ENCODE measurements around the gene MYO1F.

The MYO1F gene

GRCh38 chr19:8487137-8487851 is 89.9 kb downstream of the MYO1F start:
- no peak for DNase-seq (ENCODE audit: low read depth)
- Histone ChIP-seq H3K9me3 (ENCODE audit: control insufficient read depth, low read length) (no peaks in the 10 kb centered on the region), H3K36me3 (ENCODE audit: control insufficient read depth, insufficient read depth, low read length, severe bottlenecking) (peaks cover 67% of the 10 kb centered on the region), H3K27me3 (replicated peaks; ENCODE audit: control insufficient read depth, insufficient read depth, low read length) (no peaks in the 10 kb centered on the region), H3K4me1 (ENCODE audit: control insufficient read depth, insufficient read depth, low read length) (peaks cover 4% of the 10 kb centered on the region), H3K9ac (ENCODE audit: low read length) (no peak overlapping the region), H3K4me3 (ENCODE audit: low read length) (no peak overlapping the region)

- DNase-seq (ENCODE audit: low read depth) = no peak
- Histone ChIP-seq H3K4me3 (ENCODE audit: low read length) (no peak overlapping the region), H3K9ac (ENCODE audit: low read length) (no peak overlapping the region), H3K27me3 (replicated peaks; ENCODE audit: control insufficient read depth, insufficient read depth, low read length) (no peaks in the 10 kb centered on the region), H3K36me3 (ENCODE audit: control insufficient read depth, insufficient read depth, low read length, severe bottlenecking) (peaks cover 70% of the 10 kb centered on the region), H3K4me1 (ENCODE audit: control insufficient read depth, insufficient read depth, low read length) (peaks cover 4% of the 10 kb centered on the region), H3K9me3 (ENCODE audit: control insufficient read depth, low read length) (no peaks in the 10 kb centered on the region)
Measured at GRCh38 chr19:8486661-8487136, 90.5 kb downstream of the MYO1F start.

DNA sequence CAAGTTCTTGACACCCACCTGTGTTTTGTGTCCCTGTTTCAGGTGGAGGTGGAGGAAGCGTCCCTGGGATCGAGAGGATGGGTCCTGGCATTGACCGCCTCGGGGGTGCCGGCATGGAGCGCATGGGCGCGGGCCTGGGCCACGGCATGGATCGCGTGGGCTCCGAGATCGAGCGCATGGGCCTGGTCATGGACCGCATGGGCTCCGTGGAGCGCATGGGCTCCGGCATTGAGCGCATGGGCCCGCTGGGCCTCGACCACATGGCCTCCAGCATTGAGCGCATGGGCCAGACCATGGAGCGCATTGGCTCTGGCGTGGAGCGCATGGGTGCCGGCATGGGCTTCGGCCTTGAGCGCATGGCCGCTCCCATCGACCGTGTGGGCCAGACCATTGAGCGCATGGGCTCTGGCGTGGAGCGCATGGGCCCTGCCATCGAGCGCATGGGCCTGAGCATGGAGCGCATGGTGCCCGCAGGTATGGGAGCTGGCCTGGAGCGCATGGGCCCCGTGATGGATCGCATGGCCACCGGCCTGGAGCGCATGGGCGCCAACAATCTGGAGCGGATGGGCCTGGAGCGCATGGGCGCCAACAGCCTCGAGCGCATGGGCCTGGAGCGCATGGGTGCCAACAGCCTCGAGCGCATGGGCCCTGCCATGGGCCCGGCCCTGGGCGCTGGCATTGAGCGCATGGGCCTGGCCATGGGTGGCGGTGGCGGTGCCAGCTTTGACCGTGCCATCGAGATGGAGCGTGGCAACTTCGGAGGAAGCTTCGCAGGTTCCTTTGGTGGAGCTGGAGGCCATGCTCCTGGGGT is 91.5 kb downstream of the MYO1F start:
- no peak for DNase-seq (ENCODE audit: low read depth)
- Histone ChIP-seq H3K4me1 (ENCODE audit: control insufficient read depth, insufficient read depth, low read length) (peaks cover 4% of the 10 kb centered on the region), H3K9ac (ENCODE audit: low read length) (no peak overlapping the region), H3K9me3 (ENCODE audit: control insufficient read depth, low read length) (no peaks in the 10 kb centered on the region), H3K36me3 (ENCODE audit: control insufficient read depth, insufficient read depth, low read length, severe bottlenecking) (peaks cover 80% of the 10 kb centered on the region), H3K4me3 (ENCODE audit: low read length) (no peak overlapping the region), H3K27me3 (replicated peaks; ENCODE audit: control insufficient read depth, insufficient read depth, low read length) (no peaks in the 10 kb centered on the region)

GRCh38 chr19:8484331-8484894 is 92.8 kb downstream of the MYO1F start:
- Histone ChIP-seq H3K4me3 (ENCODE audit: low read length) (no peak overlapping the region), H3K9me3 (ENCODE audit: control insufficient read depth, low read length) (no peaks in the 10 kb centered on the region), H3K4me1 (ENCODE audit: control insufficient read depth, insufficient read depth, low read length) (peaks cover 4% of the 10 kb centered on the region), H3K9ac (ENCODE audit: low read length) (no peak overlapping the region), H3K36me3 (ENCODE audit: control insufficient read depth, insufficient read depth, low read length, severe bottlenecking) (peaks cover 78% of the 10 kb centered on the region), H3K27me3 (replicated peaks; ENCODE audit: control insufficient read depth, insufficient read depth, low read length) (no peaks in the 10 kb centered on the region)
- DNase-seq (ENCODE audit: low read depth) = no peak

- no peak overlapping the region for H3K4me3 ChIP-seq (ENCODE audit: low read length)
- no peaks in the 10 kb centered on the region for H3K9me3 ChIP-seq (ENCODE audit: control insufficient read depth, low read length)
- no peak overlapping the region for H3K9ac ChIP-seq (ENCODE audit: low read length)
- H3K36me3 ChIP-seq (ENCODE audit: control insufficient read depth, insufficient read depth, low read length, severe bottlenecking) = peaks cover 72% of the 10 kb centered on the region
- H3K27me3 ChIP-seq (replicated peaks; ENCODE audit: control insufficient read depth, insufficient read depth, low read length) = no peaks in the 10 kb centered on the region
- peaks cover 8% of the 10 kb centered on the region for H3K4me1 ChIP-seq (ENCODE audit: control insufficient read depth, insufficient read depth, low read length)
- DNase-seq (ENCODE audit: low read depth) = no peak
Measured at GRCh38 chr19:8483165-8483564, 94.1 kb downstream of the MYO1F start.

GRCh38 chr19:8482696-8483095 is 94.5 kb downstream of the MYO1F start:
- Histone ChIP-seq H3K36me3 (ENCODE audit: control insufficient read depth, insufficient read depth, low read length, severe bottlenecking) (peaks cover 72% of the 10 kb centered on the region), H3K4me1 (ENCODE audit: control insufficient read depth, insufficient read depth, low read length) (peaks cover 8% of the 10 kb centered on the region), H3K4me3 (ENCODE audit: low read length) (no peak overlapping the region), H3K9ac (ENCODE audit: low read length) (no peak overlapping the region), H3K9me3 (ENCODE audit: control insufficient read depth, low read length) (no peaks in the 10 kb centered on the region), H3K27me3 (replicated peaks; ENCODE audit: control insufficient read depth, insufficient read depth, low read length) (no peaks in the 10 kb centered on the region)
- no peak for DNase-seq (ENCODE audit: low read depth)

DNA sequence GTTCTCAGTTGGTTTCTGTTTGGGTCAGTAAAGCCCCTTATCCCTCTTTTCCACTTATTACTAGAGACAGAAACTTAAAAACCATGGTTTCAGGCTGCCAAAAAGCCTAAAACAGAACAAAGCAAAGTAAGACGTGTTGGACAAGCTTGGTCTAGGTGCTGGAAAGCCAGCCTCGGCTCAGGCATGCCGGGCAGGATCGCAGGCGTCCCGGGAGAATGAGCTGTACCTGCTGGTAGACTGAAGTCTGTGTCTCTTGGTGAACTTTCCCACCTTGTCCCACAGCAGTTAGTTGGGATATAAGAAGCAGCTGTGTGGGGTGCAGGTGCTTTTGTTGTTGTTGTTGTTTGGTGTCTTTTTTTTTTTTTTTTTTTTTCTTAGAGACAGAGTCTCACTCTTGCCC is 95.6 kb downstream of the MYO1F start:
- Histone ChIP-seq H3K36me3 (ENCODE audit: control insufficient read depth, insufficient read depth, low read length, severe bottlenecking) (peaks cover 71% of the 10 kb centered on the region), H3K4me3 (ENCODE audit: low read length) (no peak overlapping the region), H3K9me3 (ENCODE audit: control insufficient read depth, low read length) (no peaks in the 10 kb centered on the region), H3K9ac (ENCODE audit: low read length) (no peak overlapping the region), H3K4me1 (ENCODE audit: control insufficient read depth, insufficient read depth, low read length) (peaks cover 8% of the 10 kb centered on the region), H3K27me3 (replicated peaks; ENCODE audit: control insufficient read depth, insufficient read depth, low read length) (no peaks in the 10 kb centered on the region)
- DNase-seq (ENCODE audit: low read depth) = no peak

DNA sequence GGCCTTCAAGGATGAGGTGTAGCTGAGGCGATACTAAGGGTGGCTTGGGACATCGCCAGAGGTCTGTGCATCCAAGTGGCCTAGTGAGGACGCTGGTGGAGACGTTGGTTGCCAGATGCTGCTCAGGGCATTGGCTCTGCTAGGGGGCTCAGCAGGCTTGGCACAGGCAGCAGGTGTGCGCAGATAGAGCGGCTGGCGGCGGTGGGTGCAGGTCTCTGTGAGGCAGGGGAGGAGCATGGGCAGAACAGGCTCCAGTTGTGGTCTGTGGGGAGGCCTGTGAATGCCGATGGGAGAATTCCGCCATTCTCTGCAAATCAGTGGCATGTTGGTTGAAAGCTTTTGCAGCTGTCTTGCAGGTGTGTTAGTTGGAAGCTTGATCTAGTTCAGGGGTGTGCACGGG is 96.0 kb downstream of the MYO1F start:
- Histone ChIP-seq H3K27me3 (replicated peaks; ENCODE audit: control insufficient read depth, insufficient read depth, low read length) (no peaks in the 10 kb centered on the region), H3K4me3 (ENCODE audit: low read length) (no peak overlapping the region), H3K9me3 (ENCODE audit: control insufficient read depth, low read length) (no peaks in the 10 kb centered on the region), H3K36me3 (ENCODE audit: control insufficient read depth, insufficient read depth, low read length, severe bottlenecking) (peaks cover 71% of the 10 kb centered on the region), H3K4me1 (ENCODE audit: control insufficient read depth, insufficient read depth, low read length) (peaks cover 8% of the 10 kb centered on the region), H3K9ac (ENCODE audit: low read length) (no peak overlapping the region)
- no peak for DNase-seq (ENCODE audit: low read depth)

DNA sequence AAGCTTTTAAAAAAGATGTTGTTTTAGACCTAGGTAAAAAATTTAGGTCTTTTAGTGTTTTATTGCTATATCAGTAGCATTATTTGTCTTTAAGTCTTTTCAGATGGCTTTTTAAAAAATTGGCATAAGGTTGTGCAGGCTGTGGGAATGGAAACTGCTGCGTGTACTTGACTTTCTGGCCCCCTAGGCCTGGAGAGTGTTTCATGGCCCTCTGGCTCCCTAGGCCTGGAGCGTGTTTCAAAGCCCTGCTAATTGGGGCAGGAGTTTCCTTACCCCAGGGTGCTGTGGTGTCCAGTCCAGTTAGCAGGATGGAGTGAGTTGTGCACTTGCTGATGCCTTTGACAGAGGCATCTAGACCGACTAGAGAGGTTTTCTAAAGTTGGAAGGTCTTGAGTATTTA is 98.6 kb downstream of the MYO1F start:
- Histone ChIP-seq H3K36me3 (ENCODE audit: control insufficient read depth, insufficient read depth, low read length, severe bottlenecking) (peaks cover 75% of the 10 kb centered on the region), H3K27me3 (replicated peaks; ENCODE audit: control insufficient read depth, insufficient read depth, low read length) (no peaks in the 10 kb centered on the region)

DNA sequence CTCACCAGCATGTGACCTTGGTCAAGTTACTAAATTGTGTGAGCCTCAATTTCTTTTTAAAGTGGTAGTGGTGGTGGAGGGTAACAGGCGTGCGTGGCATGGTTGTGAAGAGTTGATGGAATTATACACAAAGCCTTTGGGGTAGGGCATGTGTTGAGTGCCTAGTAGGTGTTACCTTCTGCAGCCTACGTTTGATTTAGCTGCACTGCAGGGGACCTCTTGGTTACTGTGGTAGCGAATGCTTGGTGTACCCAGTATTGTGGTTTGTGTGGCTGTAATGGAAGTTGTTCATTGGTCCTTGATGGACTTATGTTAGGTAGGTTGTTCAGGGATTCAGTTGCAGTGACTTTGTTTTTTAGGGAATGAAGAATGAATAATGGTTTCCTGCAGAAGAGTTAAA is 99.4 kb downstream of the MYO1F start:
- Histone ChIP-seq H3K4me1 (ENCODE audit: control insufficient read depth, insufficient read depth, low read length) (peaks cover 4% of the 10 kb centered on the region), H3K4me3 (ENCODE audit: low read length) (no peak overlapping the region), H3K36me3 (ENCODE audit: control insufficient read depth, insufficient read depth, low read length, severe bottlenecking) (peaks cover 76% of the 10 kb centered on the region), H3K27me3 (replicated peaks; ENCODE audit: control insufficient read depth, insufficient read depth, low read length) (no peaks in the 10 kb centered on the region), H3K9me3 (ENCODE audit: control insufficient read depth, low read length) (no peaks in the 10 kb centered on the region), H3K9ac (ENCODE audit: low read length) (no peak overlapping the region)
- no peak for DNase-seq (ENCODE audit: low read depth)

More for the DNA sequence above, 98.6 kb downstream of the MYO1F start:
- Histone ChIP-seq H3K9ac (ENCODE audit: low read length) (no peak overlapping the region), H3K4me3 (ENCODE audit: low read length) (no peak overlapping the region), H3K9me3 (ENCODE audit: control insufficient read depth, low read length) (no peaks in the 10 kb centered on the region), H3K4me1 (ENCODE audit: control insufficient read depth, insufficient read depth, low read length) (peaks cover 5% of the 10 kb centered on the region)
- DNase-seq (ENCODE audit: low read depth) = no peak

GRCh38 chr19:8476524-8476923 is 100.7 kb downstream of the MYO1F start:
- Histone ChIP-seq H3K4me3 (ENCODE audit: low read length) (no peak overlapping the region), H3K27me3 (replicated peaks; ENCODE audit: control insufficient read depth, insufficient read depth, low read length) (no peaks in the 10 kb centered on the region), H3K9me3 (ENCODE audit: control insufficient read depth, low read length) (no peaks in the 10 kb centered on the region), H3K9ac (ENCODE audit: low read length) (no peak overlapping the region), H3K36me3 (ENCODE audit: control insufficient read depth, insufficient read depth, low read length, severe bottlenecking) (peaks cover 83% of the 10 kb centered on the region), H3K4me1 (ENCODE audit: control insufficient read depth, insufficient read depth, low read length) (peaks cover 4% of the 10 kb centered on the region)
- DNase-seq (ENCODE audit: low read depth) = no peak
